Karpas-422 (cell line): ENCODE results near the gene PROC. TPM values are rescaled to one million over a fixed set of nuclear protein-coding genes. Genes with fewer than 3 reads are reported as not detected.
A peak's percentile ranks its signal among the peaks of the same experiment; 100 is the strongest.

Experiments used
- DNase-seq: peaks from one replicate; pipeline ENCODE4 v3.0.0-alpha.2; 2015
- H2AFZ ChIP-seq: fragments of 200-600 bp; sonication (generic); 2 replicates; pipeline ENCODE4 v1.6.1; 2014; ENCODE audit warnings: antibody characterized with exemption, low read length, mixed read lengths
- H3K27ac ChIP-seq: fragments of 200-600 bp; sonication (generic); 2 replicates; pipeline ENCODE4 v1.5.1; 2014; ENCODE audit warnings: mild to moderate bottlenecking, low read length, moderate library complexity
- H3K27me3 ChIP-seq: fragments of 200-600 bp; sonication (generic); 2 replicates; pipeline ENCODE4 v1.6.1; 2014; ENCODE audit warnings: low read length, mixed read lengths
- H3K36me3 ChIP-seq: fragments of 200-600 bp; sonication (generic); 2 replicates; pipeline ENCODE4 v1.6.1; 2014; ENCODE audit warnings: low read length, mixed read lengths; ENCODE audit not compliant: insufficient read depth
- H3K4me1 ChIP-seq: fragments of 200-600 bp; sonication (generic); 2 replicates; pipeline ENCODE4 v1.6.1; 2014; ENCODE audit warnings: mild to moderate bottlenecking, low read length, mixed read lengths
- H3K4me2 ChIP-seq: fragments of 200-600 bp; sonication (generic); 2 replicates; pipeline ENCODE4 v1.6.1; 2014; ENCODE audit warnings: low read length, low read depth, mild to moderate bottlenecking; ENCODE audit not compliant: poor library complexity, severe bottlenecking
- H3K4me3 ChIP-seq: fragments of 200-600 bp; sonication (generic); 2 replicates; pipeline ENCODE4 v1.5.1; 2014; ENCODE audit warnings: mild to moderate bottlenecking, antibody characterized with exemption, low read length, mixed read lengths
- H3K79me2 ChIP-seq: fragments of 200-600 bp; sonication (generic); 2 replicates; pipeline ENCODE4 v1.6.1; 2014; ENCODE audit warnings: mild to moderate bottlenecking, low read length, mixed read lengths
- H3K9ac ChIP-seq: fragments of 200-600 bp; sonication (generic); 2 replicates; pipeline ENCODE4 v1.6.0; 2014; ENCODE audit warnings: low read length
- H3K9me2 ChIP-seq: fragments of 200-600 bp; sonication (generic), shearing (Covaris generic); replicated peaks from 2 replicates; pipeline ENCODE4 v1.6.0; 2014; ENCODE audit warnings: mild to moderate bottlenecking, low read length, moderate library complexity; ENCODE audit not compliant: insufficient read depth
- H3K9me3 ChIP-seq: fragments of 300-700, 200-600 bp; sonication (generic); 2 replicates; pipeline ENCODE4 v1.6.1; 2014; ENCODE audit warnings: low read length, mixed read lengths
- H4K20me1 ChIP-seq: fragments of 200-600 bp; sonication (generic); 2 replicates; pipeline ENCODE4 v1.6.1; 2014; ENCODE audit warnings: mild to moderate bottlenecking, antibody characterized with exemption, low read length, low read depth; ENCODE audit not compliant: insufficient read depth
- total RNA-seq: library from RNA; depleted of rRNA; stranded (reverse); fragments of >200 nt; shearing (Covaris generic); gene quantifications from 2 replicates; pipeline ENCODE4 v1.2.3, GENCODE V29; 2014; ENCODE audit warnings: low replicate concordance

Gene PROC
- total RNA-seq, 1 experiment from 2014 or later, result not detected

- H3K4me3 ChIP-seq, result no peak overlapping the region
- no peaks in the 10 kb centered on the region for H4K20me1 ChIP-seq
- H3K4me2 ChIP-seq, result no peak overlapping the region
- H3K36me3 ChIP-seq, result no peaks in the 10 kb centered on the region
- H3K9me2 ChIP-seq, result no peaks in the 10 kb centered on the region
- H3K9me3 ChIP-seq, result no peaks in the 10 kb centered on the region
- H3K4me1 ChIP-seq, result peaks cover 17% of the 10 kb centered on the region
- no peak for DNase-seq
- no peak overlapping the region for H3K9ac ChIP-seq
- no peaks in the 10 kb centered on the region for H3K27me3 ChIP-seq
- no peak overlapping the region for H3K27ac ChIP-seq
- H3K79me2 ChIP-seq, result no peaks in the 10 kb centered on the region
- H2AFZ ChIP-seq, result no peak overlapping the region
Observed at GRCh38 chr2:127413782-127414637, 4.2 kb upstream of the PROC start.

- Histone ChIP-seq H3K4me2 (no peak overlapping the region), H2AFZ (no peak overlapping the region), H3K27ac (no peak overlapping the region), H3K4me3 (no peak overlapping the region), H3K4me1 (peaks cover 17% of the 10 kb centered on the region), H4K20me1 (no peaks in the 10 kb centered on the region), H3K9me3 (no peaks in the 10 kb centered on the region), H3K27me3 (no peaks in the 10 kb centered on the region), H3K36me3 (no peaks in the 10 kb centered on the region), H3K9ac (no peak overlapping the region), H3K79me2 (no peaks in the 10 kb centered on the region), H3K9me2 (no peaks in the 10 kb centered on the region)
- no peak for DNase-seq
Observed at GRCh38 chr2:127414638-127415592, 3.3 kb upstream of the PROC start.

- peak; percentile 86 for DNase-seq
- no peaks in the 10 kb centered on the region for H3K36me3 ChIP-seq
- H3K9me2 ChIP-seq, result no peaks in the 10 kb centered on the region
- no peaks in the 10 kb centered on the region for H3K9me3 ChIP-seq
- H3K4me1 ChIP-seq, result peaks cover 15% of the 10 kb centered on the region
- H2AFZ ChIP-seq, result peak overlapping the region; percentile 73; the same call in 1 of the 2 replicates
- peak overlapping the region; percentile 48 for H3K9ac ChIP-seq
- H3K27me3 ChIP-seq, result no peaks in the 10 kb centered on the region
- peak overlapping the region; percentile 81 for H3K4me2 ChIP-seq
- H3K27ac ChIP-seq, result no peak overlapping the region
- H4K20me1 ChIP-seq, result no peaks in the 10 kb centered on the region
- peak overlapping the region; percentile 65 for H3K4me3 ChIP-seq
- H3K79me2 ChIP-seq, result no peaks in the 10 kb centered on the region
Observed at GRCh38 chr2:127415593-127416505, 2.4 kb upstream of the PROC start.

DNA sequence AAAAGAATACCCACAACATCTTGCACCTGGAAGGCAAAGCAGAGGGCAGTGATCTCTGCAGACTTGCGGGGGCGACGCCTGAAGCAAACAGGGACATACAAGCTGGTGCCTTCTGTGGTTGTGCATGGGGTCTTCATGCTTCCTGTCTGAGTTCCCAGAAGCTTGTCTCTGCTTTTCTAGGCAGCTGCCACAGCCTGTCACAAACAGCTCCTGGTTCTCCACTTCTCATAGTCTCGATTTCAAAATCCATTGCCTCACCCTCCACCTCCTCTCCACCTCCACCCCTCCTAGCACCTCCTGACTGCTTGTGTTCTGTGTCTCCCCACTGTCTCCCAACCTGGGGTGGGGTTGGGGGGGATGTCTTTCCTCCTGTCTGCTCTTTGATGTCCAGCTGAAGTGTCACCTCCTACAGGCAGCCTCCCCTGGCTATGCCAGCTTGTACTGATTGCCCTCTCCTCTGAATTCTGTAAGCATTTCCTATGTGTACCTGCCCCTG is 1.7 kb upstream of the PROC start:
- H3K9ac ChIP-seq, result no peak overlapping the region; the same call in 1 of the 2 replicates
- H3K79me2 ChIP-seq, result no peaks in the 10 kb centered on the region
- no peak overlapping the region for H3K27ac ChIP-seq
- H2AFZ ChIP-seq, result peak overlapping the region; percentile 73; the same call in 1 of the 2 replicates
- peak overlapping the region; percentile 65 for H3K4me3 ChIP-seq
- no peaks in the 10 kb centered on the region for H3K27me3 ChIP-seq
- peaks cover 9% of the 10 kb centered on the region for H3K4me1 ChIP-seq
- no peaks in the 10 kb centered on the region for H3K9me3 ChIP-seq
- no peaks in the 10 kb centered on the region for H3K36me3 ChIP-seq
- H4K20me1 ChIP-seq, result no peaks in the 10 kb centered on the region
- H3K9me2 ChIP-seq, result no peaks in the 10 kb centered on the region
- no peak for DNase-seq
- H3K4me2 ChIP-seq, result peak overlapping the region; percentile 81

DNA sequence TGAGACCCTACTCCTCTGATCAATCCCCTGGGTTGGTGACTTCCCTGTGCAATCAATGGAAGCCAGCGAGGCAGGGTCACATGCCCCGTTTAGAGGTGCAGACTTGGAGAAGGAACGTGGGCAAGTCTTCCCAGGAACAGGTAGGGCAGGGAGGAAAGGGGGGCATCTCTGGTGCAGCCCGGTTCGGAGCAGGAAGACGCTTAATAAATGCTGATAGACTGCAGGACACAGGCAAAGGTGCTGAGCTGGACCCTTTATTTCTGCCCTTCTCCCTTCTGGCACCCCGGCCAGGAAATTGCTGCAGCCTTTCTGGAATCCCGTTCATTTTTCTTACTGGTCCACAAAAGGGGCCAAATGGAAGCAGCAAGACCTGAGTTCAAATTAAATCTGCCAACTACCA is 821 bp upstream of the PROC start:
- no peak overlapping the region for H3K4me2 ChIP-seq
- H3K9ac ChIP-seq, result no peak overlapping the region
- H2AFZ ChIP-seq, result no peak overlapping the region
- no peaks in the 10 kb centered on the region for H3K36me3 ChIP-seq
- no peaks in the 10 kb centered on the region for H3K27me3 ChIP-seq
- H3K4me1 ChIP-seq, result peaks cover 9% of the 10 kb centered on the region
- H3K27ac ChIP-seq, result no peak overlapping the region
- H3K9me2 ChIP-seq, result no peaks in the 10 kb centered on the region
- no peaks in the 10 kb centered on the region for H3K79me2 ChIP-seq
- no peaks in the 10 kb centered on the region for H3K9me3 ChIP-seq
- H4K20me1 ChIP-seq, result no peaks in the 10 kb centered on the region
- no peak overlapping the region for H3K4me3 ChIP-seq
- no peak for DNase-seq

DNA sequence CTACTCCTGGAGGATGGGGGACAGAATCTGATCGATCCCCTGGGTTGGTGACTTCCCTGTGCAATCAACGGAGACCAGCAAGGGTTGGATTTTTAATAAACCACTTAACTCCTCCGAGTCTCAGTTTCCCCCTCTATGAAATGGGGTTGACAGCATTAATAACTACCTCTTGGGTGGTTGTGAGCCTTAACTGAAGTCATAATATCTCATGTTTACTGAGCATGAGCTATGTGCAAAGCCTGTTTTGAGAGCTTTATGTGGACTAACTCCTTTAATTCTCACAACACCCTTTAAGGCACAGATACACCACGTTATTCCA is 844 bp downstream of the PROC start:
- Histone ChIP-seq H3K79me2 (no peaks in the 10 kb centered on the region), H3K9me3 (no peaks in the 10 kb centered on the region), H3K27ac (no peak overlapping the region), H3K36me3 (no peaks in the 10 kb centered on the region), H3K27me3 (no peaks in the 10 kb centered on the region), H3K9me2 (no peaks in the 10 kb centered on the region), H3K4me2 (no peak overlapping the region), H2AFZ (no peak overlapping the region), H3K4me3 (no peak overlapping the region), H4K20me1 (no peaks in the 10 kb centered on the region), H3K9ac (no peak overlapping the region), H3K4me1 (peaks cover 13% of the 10 kb centered on the region)
- no peak for DNase-seq

GRCh38 chr2:127419448-127420038 is 1.3 kb downstream of the PROC start:
- H3K27me3 ChIP-seq, result no peaks in the 10 kb centered on the region
- no peaks in the 10 kb centered on the region for H3K79me2 ChIP-seq
- H4K20me1 ChIP-seq, result no peaks in the 10 kb centered on the region
- H2AFZ ChIP-seq, result no peak overlapping the region
- H3K4me3 ChIP-seq, result no peak overlapping the region
- no peak overlapping the region for H3K27ac ChIP-seq
- no peaks in the 10 kb centered on the region for H3K9me3 ChIP-seq
- DNase-seq, result no peak
- H3K9ac ChIP-seq, result no peak overlapping the region
- no peak overlapping the region for H3K4me2 ChIP-seq
- H3K36me3 ChIP-seq, result no peaks in the 10 kb centered on the region
- no peaks in the 10 kb centered on the region for H3K9me2 ChIP-seq
- peaks cover 13% of the 10 kb centered on the region for H3K4me1 ChIP-seq
